Activated naive CD4-positive, alpha-beta T cell treated with anti-CD3 and anti-CD28 coated beads for 36 hours (primary cell): Measurements from ENCODE around the gene OR51I1. TPM values are rescaled to one million over a fixed set of nuclear protein-coding genes. Genes with fewer than 3 reads are reported as not detected.

Experiments used
- CTCF ChIA-PET: fragments of 350-600 bp; sonication (Branson Sonifier 250); formaldehyde crosslinking; loops from one replicate; lab custom pipeline; 2021; ENCODE audit warnings: antibody characterized with exemption; lab: Charles Lee
- DNase-seq: peaks from one replicate; pipeline ENCODE4 v3.0.0-alpha.2; 2020
- H3K27ac Mint-ChIP-seq: one replicate; pipeline ENCODE4 v1.8.0; 2021; ENCODE audit warnings: mild to moderate bottlenecking, mixed read lengths
- H3K27me3 Mint-ChIP-seq: one replicate; pipeline ENCODE4 v1.8.0; 2021; ENCODE audit warnings: low read depth, mixed read lengths
- H3K36me3 Mint-ChIP-seq: one replicate; pipeline ENCODE4 v1.8.0; 2021; ENCODE audit warnings: low read depth, mixed read lengths
- H3K4me1 Mint-ChIP-seq: one replicate; pipeline ENCODE4 v1.8.0; 2021; ENCODE audit warnings: low read depth, mixed read lengths
- H3K4me3 Mint-ChIP-seq: one replicate; pipeline ENCODE4 v1.8.0; 2021; ENCODE audit warnings: mild to moderate bottlenecking, moderate library complexity, mixed read lengths
- H3K9me3 Mint-ChIP-seq: one replicate; pipeline ENCODE4 v1.8.0; 2021; ENCODE audit warnings: mixed read lengths
- intact Hi-C: fragments of 100-400 bp; cut with micrococcal nuclease; formaldehyde crosslinking; loops from one replicate; pipeline ENCODE4 v1.15.1; 2023
- total RNA-seq, 2 experiments: library from RNA; stranded (reverse); gene quantifications; one replicate each; pipeline ENCODE4 v1.2.3, GENCODE V29; 2021

OR51I1 gene
- not detected for total RNA-seq

- no peaks in the 10 kb centered on the region for H3K4me1 Mint-ChIP-seq
- H3K27ac Mint-ChIP-seq, result no peak within 1 kb of the TSS
- no peaks in the 10 kb centered on the region for H3K9me3 Mint-ChIP-seq
- CTCF ChIA-PET, result no interaction called here
- intact Hi-C loops, result no loop called here
- no peak for DNase-seq
- H3K4me3 Mint-ChIP-seq, result no peak within 1 kb of the TSS
- H3K27me3 Mint-ChIP-seq, result peaks cover 13% of the 10 kb centered on the region
- H3K36me3 Mint-ChIP-seq, result no peaks in the 10 kb centered on the region
Measured at GRCh38 chr11:5441414-5441813, at the start of gene OR51I1. Gene OR51I1 (minus strand): TSS chr11:5441514. CDS start chr11:5441514, 0 bp downstream.

- Mint-ChIP-seq H3K27ac (no peak overlapping the region), H3K9me3 (no peaks in the 10 kb centered on the region), H3K4me3 (no peak overlapping the region)
Measured at GRCh38 chr11:5489576-5490357, 48.5 kb upstream of the OR51I1 start.

GRCh38 chr11:5488798-5489399, 47.6 kb upstream of the OR51I1 start:
- H3K9me3 Mint-ChIP-seq, result no peaks in the 10 kb centered on the region
- no peak overlapping the region for H3K27ac Mint-ChIP-seq
- DNase-seq, result no peak
- H3K36me3 Mint-ChIP-seq, result no peaks in the 10 kb centered on the region
- intact Hi-C loops, result no loop called here
- CTCF ChIA-PET, result no interaction called here
- H3K27me3 Mint-ChIP-seq, result peaks cover 6% of the 10 kb centered on the region
- H3K4me1 Mint-ChIP-seq, result peaks cover 2% of the 10 kb centered on the region
- no peak overlapping the region for H3K4me3 Mint-ChIP-seq

More at GRCh38 chr11:5489576-5490357, 48.5 kb upstream of the OR51I1 start:
- CTCF ChIA-PET, result no interaction called here
- Mint-ChIP-seq H3K4me1 (peaks cover 2% of the 10 kb centered on the region), H3K27me3 (peaks cover 5% of the 10 kb centered on the region), H3K36me3 (no peaks in the 10 kb centered on the region)
- no peak for DNase-seq
- intact Hi-C loops, result no loop called here

- CTCF ChIA-PET, result no interaction called here
Measured at GRCh38 chr11:5488385-5488784, 47.1 kb upstream of the OR51I1 start, which contains the start of gene OR52D1. Gene OR52D1 (plus strand): TSS chr11:5488685. CDS start chr11:5488707, 22 bp downstream.

GRCh38 chr11:5486421-5486820, 45.1 kb upstream of the OR51I1 start:
- Mint-ChIP-seq H3K4me3 (no peak overlapping the region), H3K4me1 (peaks cover 2% of the 10 kb centered on the region), H3K27ac (no peak overlapping the region), H3K9me3 (no peaks in the 10 kb centered on the region), H3K36me3 (no peaks in the 10 kb centered on the region), H3K27me3 (peaks cover 7% of the 10 kb centered on the region)
- DNase-seq, result peak; percentile 10
- CTCF ChIA-PET, result interaction anchor here (1.2 kb wide), 1 partner anchor 9 kb away, joined by 5 read pairs; no protein-coding TSS in a partner anchor
- intact Hi-C loops, result no loop called here

More at GRCh38 chr11:5488385-5488784, 47.1 kb upstream of the OR51I1 start, which contains the start of gene OR52D1:
- peaks cover 7% of the 10 kb centered on the region for H3K27me3 Mint-ChIP-seq
- no peak within 1 kb of the TSS for H3K4me3 Mint-ChIP-seq
- no peak for DNase-seq
- H3K9me3 Mint-ChIP-seq, result no peaks in the 10 kb centered on the region
- H3K36me3 Mint-ChIP-seq, result no peaks in the 10 kb centered on the region
- H3K27ac Mint-ChIP-seq, result no peak within 1 kb of the TSS
- intact Hi-C loops, result no loop called here
- H3K4me1 Mint-ChIP-seq, result peaks cover 2% of the 10 kb centered on the region

GRCh38 chr11:5486003-5486402, 44.7 kb upstream of the OR51I1 start:
- intact Hi-C loops, result no loop called here
- H3K27ac Mint-ChIP-seq, result no peak overlapping the region

GRCh38 chr11:5476186-5476819, 35.0 kb upstream of the OR51I1 start:
- CTCF ChIA-PET, result interaction anchor here (0.6 to 2.4 kb wide), 13 partner anchors 10 to 427 kb away, joined by 3 to 10 read pairs (median 4); partner anchors contain the start of genes TRIM22 and TRIM5
- no peak overlapping the region for H3K4me3 Mint-ChIP-seq
- H3K4me1 Mint-ChIP-seq, result no peaks in the 10 kb centered on the region

More at GRCh38 chr11:5486003-5486402, 44.7 kb upstream of the OR51I1 start:
- Mint-ChIP-seq H3K4me3 (no peak overlapping the region), H3K4me1 (peaks cover 2% of the 10 kb centered on the region), H3K36me3 (no peaks in the 10 kb centered on the region), H3K9me3 (no peaks in the 10 kb centered on the region), H3K27me3 (peaks cover 4% of the 10 kb centered on the region)
- no peak for DNase-seq
- CTCF ChIA-PET, result interaction anchor here (1.2 kb wide), 1 partner anchor 9 kb away, joined by 5 read pairs; no protein-coding TSS in a partner anchor

GRCh38 chr11:5473921-5474320, 32.6 kb upstream of the OR51I1 start:
- DNase-seq, result no peak
- H3K9me3 Mint-ChIP-seq, result no peaks in the 10 kb centered on the region
- no peak overlapping the region for H3K4me3 Mint-ChIP-seq
- no peaks in the 10 kb centered on the region for H3K36me3 Mint-ChIP-seq
- peaks cover 11% of the 10 kb centered on the region for H3K27me3 Mint-ChIP-seq
- H3K27ac Mint-ChIP-seq, result no peak overlapping the region
- intact Hi-C loops, result no loop called here
- no peaks in the 10 kb centered on the region for H3K4me1 Mint-ChIP-seq
- CTCF ChIA-PET, result no interaction called here

More at GRCh38 chr11:5476186-5476819, 35.0 kb upstream of the OR51I1 start:
- H3K27ac Mint-ChIP-seq, result no peak overlapping the region
- peak; percentile 64 for DNase-seq
- H3K9me3 Mint-ChIP-seq, result no peaks in the 10 kb centered on the region
- no peaks in the 10 kb centered on the region for H3K36me3 Mint-ChIP-seq
- peaks cover 11% of the 10 kb centered on the region for H3K27me3 Mint-ChIP-seq
- intact Hi-C loops, result loop anchor here (1.0 to 5.0 kb wide), 5 partner anchors 76 to 876 kb away; partner anchors contain the start of gene OR52N2

- DNase-seq, result no peak
- Mint-ChIP-seq H3K4me3 (no peak overlapping the region), H3K27ac (no peak overlapping the region), H3K36me3 (no peaks in the 10 kb centered on the region), H3K9me3 (no peaks in the 10 kb centered on the region), H3K27me3 (peaks cover 5% of the 10 kb centered on the region), H3K4me1 (no peaks in the 10 kb centered on the region)
- intact Hi-C loops, result no loop called here
- CTCF ChIA-PET, result interaction anchor here (1.1 kb wide), 1 partner anchor 8 kb away, joined by 3 read pairs; no protein-coding TSS in a partner anchor
Measured at GRCh38 chr11:5467527-5467926, 26.2 kb upstream of the OR51I1 start.

GRCh38 chr11:5460983-5461621, 19.8 kb upstream of the OR51I1 start:
- no peak for DNase-seq
- Mint-ChIP-seq H3K36me3 (no peaks in the 10 kb centered on the region), H3K27me3 (no peaks in the 10 kb centered on the region), H3K9me3 (no peaks in the 10 kb centered on the region), H3K27ac (no peak overlapping the region), H3K4me3 (no peak overlapping the region), H3K4me1 (peaks cover 8% of the 10 kb centered on the region)
- intact Hi-C loops, result no loop called here
- CTCF ChIA-PET, result no interaction called here

- CTCF ChIA-PET, result no interaction called here
- no peak overlapping the region for H3K27ac Mint-ChIP-seq
Measured at GRCh38 chr11:5449432-5449831, 8.1 kb upstream of the OR51I1 start.

GRCh38 chr11:5449023-5449422, 7.7 kb upstream of the OR51I1 start, which contains the start of gene OR51I2:
Gene OR51I2 (plus strand): TSS chr11:5449323. CDS start chr11:5453489, 4,166 bp downstream.
- CTCF ChIA-PET, result no interaction called here
- no peak within 1 kb of the TSS for H3K4me3 Mint-ChIP-seq
- intact Hi-C loops, result no loop called here
- H3K36me3 Mint-ChIP-seq, result no peaks in the 10 kb centered on the region
- no peaks in the 10 kb centered on the region for H3K9me3 Mint-ChIP-seq
- H3K27me3 Mint-ChIP-seq, result peaks cover 14% of the 10 kb centered on the region
- no peak within 1 kb of the TSS for H3K27ac Mint-ChIP-seq
- H3K4me1 Mint-ChIP-seq, result no peaks in the 10 kb centered on the region
- DNase-seq, result no peak

More at GRCh38 chr11:5449432-5449831, 8.1 kb upstream of the OR51I1 start:
- Mint-ChIP-seq H3K4me3 (no peak overlapping the region), H3K36me3 (no peaks in the 10 kb centered on the region), H3K9me3 (no peaks in the 10 kb centered on the region), H3K4me1 (no peaks in the 10 kb centered on the region), H3K27me3 (peaks cover 14% of the 10 kb centered on the region)
- intact Hi-C loops, result no loop called here
- DNase-seq, result no peak
